ENCODE measurements around the gene FBXO36. TPM values are rescaled to one million over a fixed set of nuclear protein-coding genes. Genes with fewer than 3 reads are reported as not detected.

Gene FBXO36
- total and polyA plus RNA-seq, 9 donors = 2.2 to 3.2 (median 2.5) TPM

Other genes starting within 250 kb of the FBXO36 start
- 1.9 TPM for gene DNER, start 207.9 kb upstream of the FBXO36 start, total RNA-seq
- gene DNER, start 207.9 kb upstream of the FBXO36 start, polyA plus RNA-seq (ENCODE audit: insufficient read depth in 1 of 8, insufficient read length in 8 of 8, low replicate concordance in 1 of 8) = 1 to 10 TPM in 6 of 8 donors, under 1 TPM in 2; 0.57 to 3.2 (median 1.7) TPM
- 145 TPM for gene TRIP12, start 494 bp upstream of the FBXO36 start, total RNA-seq
- 100 to 1,000 TPM in 7 of 8 donors, 10 to 100 TPM in 1; 95.2 to 172 (median 149) TPM for gene TRIP12, start 494 bp upstream of the FBXO36 start, polyA plus RNA-seq (ENCODE audit: insufficient read depth in 1 of 8, insufficient read length in 8 of 8, low replicate concordance in 1 of 8)
- gene SLC16A14, start 146.4 kb downstream of the FBXO36 start, total RNA-seq = 4.2 TPM
- gene SLC16A14, start 146.4 kb downstream of the FBXO36 start, polyA plus RNA-seq (ENCODE audit: insufficient read depth in 1 of 8, insufficient read length in 8 of 8, low replicate concordance in 1 of 8) = 1 to 10 TPM; 2.2 to 5.0 (median 2.8) TPM

Measured in muscle of leg (tissue), 9 donors.